SK-N-SH treated with all-trans-retinoic acid at 6 μM for 48 hours (cell line): Measurements from ENCODE around the gene RTN4RL2.

Experiments
- ATAC-seq: fragments of 200-7000 bp; cut with Tn5 transposase; 3 replicates; pipeline ENCODE4 v1.9.1; 2020; ENCODE audit warnings: mild to moderate bottlenecking, moderate library complexity
- ARNTL ChIP-seq: fragments of 450-650 bp; formaldehyde crosslinking; IDR thresholded peaks from 2 replicates; pipeline ENCODE4 v1.5.0; 2020; ENCODE audit warnings: low read depth, mild to moderate bottlenecking, moderate library complexity, borderline replicate concordance
- BACH2 ChIP-seq: fragments of 250-450 bp; sonication (Bioruptor Pico); IDR thresholded peaks from 2 replicates; pipeline ENCODE4 v1.9.0; 2021; ENCODE audit warnings: mild to moderate bottlenecking, borderline replicate concordance
- CREB5 ChIP-seq: fragments of 250-450 bp; sonication (Bioruptor Pico); IDR thresholded peaks from 2 replicates; pipeline ENCODE4 v1.5.1; 2020; ENCODE audit warnings: low read depth, mild to moderate bottlenecking, moderate library complexity
- CSDC2 ChIP-seq: fragments of 250-450 bp; sonication (Bioruptor Pico); IDR thresholded peaks from 2 replicates; pipeline ENCODE4 v1.5.0; 2020; ENCODE audit warnings: mild to moderate bottlenecking, moderate library complexity
- CSRNP3 ChIP-seq: fragments of 250-450 bp; sonication (Bioruptor Pico); IDR thresholded peaks from 2 replicates; pipeline ENCODE4 v1.5.1; 2021; ENCODE audit warnings: mild to moderate bottlenecking, moderate library complexity
- ESRRG ChIP-seq: fragments of 250-450 bp; sonication (Bioruptor Pico); IDR thresholded peaks from 2 replicates; pipeline ENCODE4 v1.6.1; 2021; ENCODE audit warnings: mild to moderate bottlenecking
- ISL1 ChIP-seq: fragments of 250-450 bp; sonication (Bioruptor Pico); IDR thresholded peaks from 2 replicates; pipeline ENCODE4 v2.1.2; 2022; ENCODE audit warnings: mild to moderate bottlenecking, moderate library complexity
- OSR1 ChIP-seq: fragments of 250-450 bp; sonication (Bioruptor Pico); IDR thresholded peaks from 2 replicates; pipeline ENCODE4 v1.8.0; 2022; ENCODE audit warnings: moderate library complexity, mild to moderate bottlenecking, inconsistent platforms
- PATZ1 ChIP-seq: fragments of 250-450 bp; sonication (Bioruptor Pico); IDR thresholded peaks from 2 replicates; pipeline ENCODE4 v1.8.0; 2020; ENCODE audit warnings: mild to moderate bottlenecking, moderate library complexity, borderline replicate concordance
- POU6F1 ChIP-seq: fragments of 250-450 bp; sonication (Bioruptor Pico); IDR thresholded peaks from 2 replicates; pipeline ENCODE4 v1.8.0; 2021; ENCODE audit warnings: low read depth, mild to moderate bottlenecking, moderate library complexity, borderline replicate concordance
- RARB ChIP-seq: fragments of 250-450 bp; sonication (Bioruptor Pico); IDR thresholded peaks from 2 replicates; pipeline ENCODE4 v1.8.0; 2021; ENCODE audit warnings: mild to moderate bottlenecking, moderate library complexity
- TSHZ2 ChIP-seq: fragments of 250-450 bp; sonication (Bioruptor Pico); IDR thresholded peaks from 2 replicates; pipeline ENCODE4 v1.5.0; 2020; ENCODE audit warnings: mild to moderate bottlenecking, moderate library complexity
- ZFP3 ChIP-seq: fragments of 250-450 bp; sonication (Bioruptor Pico); IDR thresholded peaks from 2 replicates; pipeline ENCODE4 v1.5.0; 2020; ENCODE audit warnings: mild to moderate bottlenecking, moderate library complexity
- ZFP30 ChIP-seq: fragments of 450-650 bp; formaldehyde crosslinking; IDR thresholded peaks from 2 replicates; pipeline ENCODE4 v1.5.0; 2022; ENCODE audit warnings: mild to moderate bottlenecking, moderate library complexity
- ZNF565 ChIP-seq: fragments of 450-650 bp; formaldehyde crosslinking; conservative IDR thresholded peaks from 2 replicates; pipeline ENCODE4 v1.5.0; 2020; ENCODE audit warnings: low read depth, mild to moderate bottlenecking, moderate library complexity
- ZNF70 ChIP-seq: fragments of 450-650 bp; formaldehyde crosslinking; IDR thresholded peaks from 2 replicates; pipeline ENCODE4 v1.5.0; 2020; ENCODE audit warnings: mild to moderate bottlenecking, moderate library complexity

Gene RTN4RL2

GRCh38 chr11:57463671-57464538 is 3.6 kb downstream of the RTN4RL2 start (continued):
- no peak for TF ChIP-seq TSHZ2 (CRISPR knock-in tag)

- no peak for TF ChIP-seq PATZ1 (CRISPR knock-in tag)
- no peak for TF ChIP-seq ESRRG
- no peak for TF ChIP-seq POU6F1 (CRISPR knock-in tag)
- no peak for TF ChIP-seq TSHZ2 (CRISPR knock-in tag)
- TF ChIP-seq ARNTL (CRISPR knock-in tag), result no peak
- no peak for TF ChIP-seq CSDC2
- no peak for TF ChIP-seq BACH2 (CRISPR knock-in tag)
- TF ChIP-seq, all 23 proteins: peak for 0
- no peak for ATAC-seq
Observed at GRCh38 chr11:57464539-57465181, 4.3 kb downstream of the RTN4RL2 start.

GRCh38 chr11:57466680-57467079 is 6.4 kb downstream of the RTN4RL2 start:
- TF ChIP-seq CSRNP3 (CRISPR knock-in tag) (no peak), ZFP30 (CRISPR knock-in tag) (no peak), TSHZ2 (CRISPR knock-in tag) (no peak), ISL1 (CRISPR knock-in tag) (no peak), BACH2 (CRISPR knock-in tag) (no peak), OSR1 (CRISPR knock-in tag) (no peak), RARB (no peak), ZNF70 (no peak), ZNF565 (no peak), ARNTL (CRISPR knock-in tag) (no peak), ZFP3 (CRISPR knock-in tag) (no peak), CREB5 (no peak)
- no peak for ATAC-seq
